ENCODE results near the gene TAX1BP1. TPM values are rescaled to one million over a fixed set of nuclear protein-coding genes. Genes with fewer than 3 reads are reported as not detected.
"Not testable (repeated sequence)": the region's sequence is repeated elsewhere in the genome, so short reads cannot be mapped to it uniquely, and the experiment has no call there.

Gene TAX1BP1
- polyA plus RNA-seq, 4 donors: 101 to 138 (median 111) TPM

GRCh38 chr7:27840760-27841364, 100.9 kb downstream of the TAX1BP1 start:
- no peak for DNase-seq (ENCODE audit: low read depth in 4 of 4, low spot score in 2 of 4)

- DNase-seq (ENCODE audit: low read depth in 4 of 4, low spot score in 2 of 4): no peak
Observed at GRCh38 chr7:27842094-27842692, 102.2 kb downstream of the TAX1BP1 start.

- no peak for DNase-seq (ENCODE audit: low read depth in 4 of 4, low spot score in 2 of 4)
Observed at GRCh38 chr7:27842851-27843250, 102.9 kb downstream of the TAX1BP1 start.

GRCh38 chr7:27843584-27844305, 103.8 kb downstream of the TAX1BP1 start:
- no peak for DNase-seq (ENCODE audit: low read depth in 4 of 4, low spot score in 2 of 4)

- DNase-seq (ENCODE audit: low read depth in 4 of 4, low spot score in 2 of 4): no peak
Observed at GRCh38 chr7:27846388-27846787, 106.4 kb downstream of the TAX1BP1 start.

GRCh38 chr7:27850531-27850930, 110.6 kb downstream of the TAX1BP1 start:
- no peak for DNase-seq (ENCODE audit: low read depth in 4 of 4, low spot score in 2 of 4)

- DNase-seq (ENCODE audit: low read depth in 4 of 4, low spot score in 2 of 4): not testable (repeated sequence)
Observed at GRCh38 chr7:27856703-27857485, 116.9 kb downstream of the TAX1BP1 start.

GRCh38 chr7:27860800-27861199, 120.8 kb downstream of the TAX1BP1 start:
- no peak for DNase-seq (ENCODE audit: low read depth in 4 of 4, low spot score in 2 of 4)

- DNase-seq (ENCODE audit: low read depth in 4 of 4, low spot score in 2 of 4): no peak
Observed at GRCh38 chr7:27861747-27862146, 121.8 kb downstream of the TAX1BP1 start.

- no peak for DNase-seq (ENCODE audit: low read depth in 4 of 4, low spot score in 2 of 4)
Observed at GRCh38 chr7:27863880-27864279, 123.9 kb downstream of the TAX1BP1 start.

- no peak for DNase-seq (ENCODE audit: low read depth in 4 of 4, low spot score in 2 of 4)
Observed at GRCh38 chr7:27866256-27866655, 126.3 kb downstream of the TAX1BP1 start.

- no peak for DNase-seq (ENCODE audit: low read depth in 4 of 4, low spot score in 2 of 4)
Observed at GRCh38 chr7:27866828-27867672, 127.1 kb downstream of the TAX1BP1 start.

GRCh38 chr7:27868131-27868550, 128.2 kb downstream of the TAX1BP1 start:
- DNase-seq (ENCODE audit: low read depth in 4 of 4, low spot score in 2 of 4): no peak

- no peak for DNase-seq (ENCODE audit: low read depth in 4 of 4, low spot score in 2 of 4)
Observed at GRCh38 chr7:27869056-27869455, 129.1 kb downstream of the TAX1BP1 start.

- DNase-seq (ENCODE audit: low read depth in 4 of 4, low spot score in 2 of 4): no peak
Observed at GRCh38 chr7:27870595-27870994, 130.6 kb downstream of the TAX1BP1 start.

- no peak for DNase-seq (ENCODE audit: low read depth in 4 of 4, low spot score in 2 of 4)
Observed at GRCh38 chr7:27871086-27871485, 131.1 kb downstream of the TAX1BP1 start.

- DNase-seq (ENCODE audit: low read depth in 4 of 4, low spot score in 2 of 4): no peak
Observed at GRCh38 chr7:27871866-27872265, 131.9 kb downstream of the TAX1BP1 start.

- no peak for DNase-seq (ENCODE audit: low read depth in 4 of 4, low spot score in 2 of 4)
Observed at GRCh38 chr7:27872356-27873275, 132.7 kb downstream of the TAX1BP1 start.

All from left renal cortex interstitium (tissue), 4 donors.